ENCODE results near the gene RPUSD1. TPM values are rescaled to one million over a fixed set of nuclear protein-coding genes. Genes with fewer than 3 reads are reported as not detected.

The RPUSD1 gene
- total and polyA plus RNA-seq, 8 donors = 9.0 to 43.7 (median 20.1) TPM

GRCh38 chr16:779561-779960 lies 8.6 kb downstream of the RPUSD1 start:
- Histone ChIP-seq H3K9me3 (no peaks in the 10 kb centered on the region), H3K36me3 (no peaks in the 10 kb centered on the region), H3K27ac (no peak overlapping the region), H3K27me3 (peaks cover 0 to 81% (median 17%) of the 10 kb centered on the region in 3 donors), H3K4me3 (no peak overlapping the region), H3K4me1 (peaks cover 4 to 27% (median 22%) of the 10 kb centered on the region in 4 donors)
- TF ChIP-seq EP300 (IDR thresholded peaks at IDR 0.05) = no peak
- TF ChIP-seq POLR2A (IDR thresholded peaks at IDR 0.05) = no peak
- TF ChIP-seq POLR2AphosphoS5 (IDR thresholded peaks at IDR 0.05) = no peak
- TF ChIP-seq, protein P1, sequence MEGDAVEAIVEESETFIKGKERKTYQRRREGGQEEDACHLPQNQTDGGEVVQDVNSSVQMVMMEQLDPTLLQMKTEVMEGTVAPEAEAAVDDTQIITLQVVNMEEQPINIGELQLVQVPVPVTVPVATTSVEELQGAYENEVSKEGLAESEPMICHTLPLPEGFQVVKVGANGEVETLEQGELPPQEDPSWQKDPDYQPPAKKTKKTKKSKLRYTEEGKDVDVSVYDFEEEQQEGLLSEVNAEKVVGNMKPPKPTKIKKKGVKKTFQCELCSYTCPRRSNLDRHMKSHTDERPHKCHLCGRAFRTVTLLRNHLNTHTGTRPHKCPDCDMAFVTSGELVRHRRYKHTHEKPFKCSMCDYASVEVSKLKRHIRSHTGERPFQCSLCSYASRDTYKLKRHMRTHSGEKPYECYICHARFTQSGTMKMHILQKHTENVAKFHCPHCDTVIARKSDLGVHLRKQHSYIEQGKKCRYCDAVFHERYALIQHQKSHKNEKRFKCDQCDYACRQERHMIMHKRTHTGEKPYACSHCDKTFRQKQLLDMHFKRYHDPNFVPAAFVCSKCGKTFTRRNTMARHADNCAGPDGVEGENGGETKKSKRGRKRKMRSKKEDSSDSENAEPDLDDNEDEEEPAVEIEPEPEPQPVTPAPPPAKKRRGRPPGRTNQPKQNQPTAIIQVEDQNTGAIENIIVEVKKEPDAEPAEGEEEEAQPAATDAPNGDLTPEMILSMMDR (IDR thresholded peaks at IDR 0.05) = no peak
- intact Hi-C loops (cut with DNase I; ENCODE audit: low total_unique reads) = no loop called here
- DNase-seq = no peak
- WGBS, 5 donors = 76 to 100% (median 80%) methylated on average over 1 to 13 of the region's 13 CpGs

DNA sequence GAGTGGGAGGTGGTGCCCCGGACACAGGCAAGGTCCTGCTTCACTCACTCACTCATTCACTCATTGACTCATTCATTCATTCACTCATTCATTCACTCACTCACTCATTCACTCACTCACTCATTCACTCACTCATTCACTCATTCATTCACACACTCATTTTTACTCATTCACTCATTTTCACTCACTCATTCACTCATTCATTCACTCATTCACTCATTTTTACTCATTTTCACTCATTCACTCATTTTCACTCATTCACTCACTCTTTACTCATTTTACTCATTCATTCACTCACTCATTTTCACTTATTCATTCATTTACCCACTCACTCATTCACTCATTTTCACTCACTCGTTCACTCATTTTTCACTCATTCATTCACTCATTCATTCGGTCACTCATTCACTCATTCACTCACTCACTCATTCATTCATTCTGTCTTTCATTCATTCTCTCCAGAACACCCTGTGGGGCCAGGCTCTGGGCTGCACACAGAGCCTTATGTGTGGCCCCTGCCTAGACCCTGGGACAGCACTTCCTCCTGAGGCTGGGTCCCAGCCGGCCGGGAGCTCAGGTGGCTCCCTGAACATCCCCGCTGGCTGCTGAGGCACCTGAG lies 9.2 kb downstream of the RPUSD1 start:
- peaks cover 4 to 22% (median 19%) of the 10 kb centered on the region in 4 donors for H3K4me1 ChIP-seq
- no peak overlapping the region for H3K27ac ChIP-seq
- peaks cover 0 to 86% (median 17%) of the 10 kb centered on the region in 3 donors for H3K27me3 ChIP-seq
- DNase-seq = no peak
- intact Hi-C loops (cut with DNase I; ENCODE audit: low total_unique reads) = no loop called here
- TF ChIP-seq, protein P1 (IDR thresholded peaks at IDR 0.05) = no peak
- TF ChIP-seq POLR2A (IDR thresholded peaks at IDR 0.05) (no peak), POLR2AphosphoS5 (IDR thresholded peaks at IDR 0.05) (no peak), EP300 (IDR thresholded peaks at IDR 0.05) (no peak)
- no peak overlapping the region for H3K4me3 ChIP-seq
- WGBS, 5 donors = 85 to 88% (median 85%) methylated on average over 6 of the region's 6 CpGs
- H3K36me3 ChIP-seq = no peaks in the 10 kb centered on the region
- no peaks in the 10 kb centered on the region for H3K9me3 ChIP-seq

DNA sequence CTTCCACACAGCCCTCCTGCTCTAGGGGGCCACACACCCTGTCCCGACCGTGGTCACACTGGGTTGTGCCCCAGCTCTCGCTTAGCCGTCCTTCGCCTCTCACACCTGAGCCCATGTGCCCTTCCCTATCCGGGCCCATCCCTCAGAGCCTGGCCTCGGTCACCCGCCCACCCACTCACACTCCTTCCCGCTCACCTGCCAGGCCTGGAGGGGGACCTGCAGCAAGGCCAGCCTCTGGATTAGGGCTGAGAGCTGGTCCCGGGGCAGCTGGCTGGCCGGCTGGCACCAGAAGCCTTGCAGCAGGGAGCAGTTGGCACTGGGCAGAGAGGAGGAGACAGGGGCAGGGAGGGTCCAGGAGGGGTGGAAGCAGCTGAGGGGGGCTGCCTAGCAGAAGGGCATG lies 9.7 kb downstream of the RPUSD1 start:
- peaks cover 0 to 16% (median 14%) of the 10 kb centered on the region in 4 donors for H3K4me1 ChIP-seq
- no peaks in the 10 kb centered on the region for H3K9me3 ChIP-seq
- no peak for DNase-seq
- intact Hi-C loops (cut with DNase I; ENCODE audit: low total_unique reads) = no loop called here
- no peaks in the 10 kb centered on the region for H3K36me3 ChIP-seq
- 67 to 83% (median 80%) methylated on average over 10 to 11 of the region's 11 CpGs for WGBS, 5 donors
- no peak overlapping the region for H3K4me3 ChIP-seq
- no peak overlapping the region for H3K27ac ChIP-seq
- H3K27me3 ChIP-seq = peaks cover 0 to 90% (median 17%) of the 10 kb centered on the region in 3 donors
- TF ChIP-seq POLR2A (IDR thresholded peaks at IDR 0.05) = no peak
- no peak for TF ChIP-seq POLR2AphosphoS5 (IDR thresholded peaks at IDR 0.05)
- TF ChIP-seq, protein P1 (IDR thresholded peaks at IDR 0.05) = no peak
- TF ChIP-seq EP300 (IDR thresholded peaks at IDR 0.05) = no peak

- Histone ChIP-seq H3K4me1 (peaks cover 0 to 10% (median 8%) of the 10 kb centered on the region in 4 donors), H3K36me3 (no peaks in the 10 kb centered on the region), H3K27ac (no peak overlapping the region), H3K9me3 (no peaks in the 10 kb centered on the region), H3K27me3 (peaks cover 0 to 87% (median 14%) of the 10 kb centered on the region in 3 donors), H3K4me3 (no peak overlapping the region)
- no peak for DNase-seq
- WGBS, 5 donors = 21 to 30% (median 24%) methylated on average over 16 of the region's 16 CpGs
- intact Hi-C loops (cut with DNase I; ENCODE audit: low total_unique reads) = no loop called here
- TF ChIP-seq, protein P1 (IDR thresholded peaks at IDR 0.05) = no peak
Measured at GRCh38 chr16:777826-778225, 10.4 kb downstream of the RPUSD1 start.

All from stomach (tissue), 9 donors.